ENCODE data around the gene SMU1. TPM values are rescaled to one million over a fixed set of nuclear protein-coding genes. Genes with fewer than 3 reads are reported as not detected.
A peak's percentile ranks its signal among the peaks of the same experiment; 100 is the strongest.

The SMU1 gene
- total RNA-seq, 4 donors from 2014 or later = 7.2 to 14.6 (median 10.4) TPM

GRCh38 chr9:33116860-33117259 lies 40.4 kb upstream of the SMU1 start:
- DNase-seq = no peak
- Histone ChIP-seq H3K27ac (peak overlapping the region in 1 of 4 donors; percentile 28), H3K36me3 (peaks cover 0 to 15% (median 3%) of the 10 kb centered on the region in 4 donors), H3K4me1 (peaks cover 0 to 4% (median 0%) of the 10 kb centered on the region in 4 donors), H3K27me3 (no peaks in the 10 kb centered on the region), H3K9me3 (no peaks in the 10 kb centered on the region), H3K4me3 (no peak overlapping the region)
- TF ChIP-seq CTCF (IDR thresholded peaks at IDR 0.05) (no peak), EP300 (IDR thresholded peaks at IDR 0.05; ENCODE audit: low read depth) (no peak), POLR2AphosphoS5 (IDR thresholded peaks at IDR 0.05) (no peak), POLR2A (IDR thresholded peaks at IDR 0.05) (no peak)
- WGBS, 2 donors (ENCODE audit: low coverage in 1 of 2) = 70 to 100% methylated on average over 1 to 2 of the region's 2 CpGs
- intact Hi-C loops (cut with DNase I; ENCODE audit: low total_unique reads) = no loop called here
- in situ Hi-C loops (cut with MboI; ENCODE audit: low pct_ligation_motif_present in 1 of 4, low pct_unique_long_range_greater_than_20kb in 1 of 4, low sequenced_read_pairs in 3 of 4) = no loop called here

DNA sequence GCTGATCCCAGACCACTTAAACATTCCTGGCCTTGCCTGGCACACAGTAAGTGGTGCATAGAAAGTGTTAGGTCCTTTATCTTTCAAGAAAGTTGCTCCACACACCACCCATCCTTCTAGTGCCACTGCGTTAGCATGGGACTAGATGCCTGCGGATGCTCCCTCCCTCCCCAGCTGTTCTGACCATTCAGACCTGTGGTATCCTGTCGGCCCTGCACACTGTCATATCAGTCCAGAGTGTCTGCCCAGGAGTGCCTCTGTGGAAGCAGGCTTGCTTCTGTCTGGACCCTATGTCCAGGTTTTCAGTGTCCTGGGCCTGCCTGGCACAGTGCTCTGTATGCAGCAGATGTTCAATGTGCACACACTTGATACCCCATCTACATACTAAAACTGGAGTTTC lies 38.3 kb upstream of the SMU1 start:
- Histone ChIP-seq H3K27ac (no peak overlapping the region), H3K36me3 (peaks cover 0 to 21% (median 3%) of the 10 kb centered on the region in 4 donors), H3K9me3 (no peaks in the 10 kb centered on the region), H3K27me3 (no peaks in the 10 kb centered on the region), H3K4me3 (no peak overlapping the region), H3K4me1 (peaks cover 0 to 4% (median 0%) of the 10 kb centered on the region in 4 donors)
- intact Hi-C loops (cut with DNase I; ENCODE audit: low total_unique reads) (no loop called here), in situ Hi-C loops (cut with MboI; ENCODE audit: low pct_ligation_motif_present in 1 of 4, low pct_unique_long_range_greater_than_20kb in 1 of 4, low sequenced_read_pairs in 3 of 4) (no loop called here)
- no peak for TF ChIP-seq POLR2A (IDR thresholded peaks at IDR 0.05)
- TF ChIP-seq POLR2AphosphoS5 (IDR thresholded peaks at IDR 0.05) = no peak
- TF ChIP-seq EP300 (IDR thresholded peaks at IDR 0.05; ENCODE audit: low read depth) = no peak
- no peak for TF ChIP-seq CTCF (IDR thresholded peaks at IDR 0.05)
- WGBS, 2 donors (ENCODE audit: low coverage in 1 of 2) = 92% methylated on average over 3 of the region's 3 CpGs; no CpG with 5 or more reads in 1 of the 2 donors
- DNase-seq = peak; percentile 0

DNA sequence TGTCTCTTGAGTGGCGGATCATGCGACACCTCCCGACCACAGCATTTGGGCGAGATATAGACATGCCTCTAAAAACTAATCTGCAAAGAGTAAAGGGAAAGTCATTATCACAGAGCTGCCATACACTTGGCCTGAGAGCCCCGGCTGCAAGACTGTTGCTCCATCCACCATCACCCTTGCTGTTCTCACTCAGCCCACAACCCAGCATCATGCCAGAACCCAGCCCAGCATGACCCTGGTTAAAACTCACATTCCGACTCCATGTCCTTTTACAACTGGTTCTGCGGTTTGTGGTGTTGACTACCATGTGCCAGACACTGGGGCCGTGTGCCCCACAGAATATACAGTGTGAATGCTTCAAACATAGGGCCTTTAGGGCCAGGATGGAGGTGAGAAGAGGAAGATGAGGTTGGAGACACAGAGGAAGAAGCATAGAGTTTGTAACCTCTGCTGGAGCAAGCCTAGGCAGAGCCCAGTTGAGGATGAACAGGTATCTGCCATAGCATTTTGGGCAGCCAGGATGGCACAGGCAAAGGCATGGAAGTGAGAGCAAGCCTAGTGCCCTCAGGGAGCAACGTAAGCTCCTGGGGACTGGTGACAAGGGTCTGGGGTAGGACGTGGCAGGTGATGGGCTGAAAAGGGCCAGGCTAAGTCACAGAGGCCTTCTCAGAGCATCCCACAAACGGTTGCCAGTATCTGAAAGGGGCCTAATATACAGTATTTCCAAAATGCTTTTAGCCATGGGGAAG lies 37.5 kb upstream of the SMU1 start:
- intact Hi-C loops (cut with DNase I; ENCODE audit: low total_unique reads) = no loop called here
- Histone ChIP-seq H3K36me3 (peaks cover 0 to 21% (median 3%) of the 10 kb centered on the region in 4 donors), H3K4me3 (no peak overlapping the region), H3K27me3 (no peaks in the 10 kb centered on the region), H3K4me1 (peaks cover 0 to 4% (median 0%) of the 10 kb centered on the region in 4 donors), H3K27ac (no peak overlapping the region), H3K9me3 (no peaks in the 10 kb centered on the region)
- in situ Hi-C loops (cut with MboI; ENCODE audit: low pct_ligation_motif_present in 1 of 4, low pct_unique_long_range_greater_than_20kb in 1 of 4, low sequenced_read_pairs in 3 of 4) = no loop called here
- peak; percentile 4 for DNase-seq
- 91 to 93% methylated on average over 7 to 11 of the region's 11 CpGs for WGBS, 2 donors (ENCODE audit: low coverage in 1 of 2)
- TF ChIP-seq EP300 (IDR thresholded peaks at IDR 0.05; ENCODE audit: low read depth) = no peak
- no peak for TF ChIP-seq CTCF (IDR thresholded peaks at IDR 0.05)
- no peak for TF ChIP-seq POLR2A (IDR thresholded peaks at IDR 0.05)
- TF ChIP-seq POLR2AphosphoS5 (IDR thresholded peaks at IDR 0.05) = no peak

DNA sequence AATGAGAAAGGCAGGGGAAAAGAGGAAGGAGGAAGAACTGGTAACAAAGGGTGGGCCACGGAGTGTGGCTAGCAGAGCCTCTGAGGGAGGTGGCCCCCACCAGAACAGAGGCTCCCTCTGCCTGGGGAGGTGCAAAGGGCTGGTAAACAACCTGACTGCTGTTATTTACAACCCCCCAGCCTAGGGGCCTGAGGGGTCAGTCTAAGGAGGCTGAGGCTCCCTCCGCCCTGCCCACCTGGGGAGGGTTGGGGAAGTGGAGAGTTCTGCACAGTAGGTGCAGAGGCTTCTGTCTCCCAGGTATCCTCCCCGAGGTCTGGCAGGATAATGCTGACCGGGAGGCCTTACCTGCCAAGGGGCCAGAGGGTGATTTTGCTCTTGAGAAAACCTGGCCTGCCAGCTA lies 35.6 kb upstream of the SMU1 start:
- no peaks in the 10 kb centered on the region for H3K9me3 ChIP-seq
- WGBS, 2 donors (ENCODE audit: low coverage in 1 of 2) = 85% methylated on average over 4 of the region's 4 CpGs; no CpG with 5 or more reads in 1 of the 2 donors
- no peak overlapping the region for H3K4me3 ChIP-seq
- intact Hi-C loops (cut with DNase I; ENCODE audit: low total_unique reads) = no loop called here
- in situ Hi-C loops (cut with MboI; ENCODE audit: low pct_ligation_motif_present in 1 of 4, low pct_unique_long_range_greater_than_20kb in 1 of 4, low sequenced_read_pairs in 3 of 4) = no loop called here
- DNase-seq = no peak
- no peak overlapping the region for H3K27ac ChIP-seq
- H3K27me3 ChIP-seq = no peaks in the 10 kb centered on the region
- no peak for TF ChIP-seq EP300 (IDR thresholded peaks at IDR 0.05; ENCODE audit: low read depth)
- no peak for TF ChIP-seq POLR2AphosphoS5 (IDR thresholded peaks at IDR 0.05)
- no peak for TF ChIP-seq POLR2A (IDR thresholded peaks at IDR 0.05)
- TF ChIP-seq CTCF (IDR thresholded peaks at IDR 0.05) = no peak
- peaks cover 0 to 21% (median 3%) of the 10 kb centered on the region in 4 donors for H3K36me3 ChIP-seq
- peaks cover 0 to 3% (median 0%) of the 10 kb centered on the region in 4 donors for H3K4me1 ChIP-seq
